NOMO-1 (cell line): ENCODE measurements around the gene PBXIP1.

ENCODE experiments used
- DNase-seq, 2 experiments: peaks; one replicate each; lab custom pipeline; 2025; ENCODE audit not compliant: unreplicated experiment in 2 of 2; lab: John Stamatoyannopoulos, UW

PBXIP1 gene

DNA sequence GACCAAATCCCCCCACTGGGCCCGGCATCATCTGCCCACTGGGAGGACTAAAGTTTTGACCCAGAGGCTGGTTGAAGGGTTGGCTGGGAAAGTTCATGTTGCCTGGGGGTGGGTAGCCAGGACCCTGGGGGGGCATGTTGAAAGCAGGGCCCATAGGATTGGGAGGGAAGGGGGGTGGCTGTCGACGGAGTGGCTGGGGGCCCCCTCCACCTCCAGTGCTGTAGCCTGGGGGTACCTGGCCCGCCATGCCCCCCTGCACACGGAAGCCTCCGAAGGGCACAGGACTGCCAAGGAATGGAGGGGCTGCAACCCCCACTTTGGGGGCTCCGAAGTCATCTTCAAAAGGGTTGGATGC, 3.5 kb upstream of the PBXIP1 start:
- DNase-seq = no peak

DNA sequence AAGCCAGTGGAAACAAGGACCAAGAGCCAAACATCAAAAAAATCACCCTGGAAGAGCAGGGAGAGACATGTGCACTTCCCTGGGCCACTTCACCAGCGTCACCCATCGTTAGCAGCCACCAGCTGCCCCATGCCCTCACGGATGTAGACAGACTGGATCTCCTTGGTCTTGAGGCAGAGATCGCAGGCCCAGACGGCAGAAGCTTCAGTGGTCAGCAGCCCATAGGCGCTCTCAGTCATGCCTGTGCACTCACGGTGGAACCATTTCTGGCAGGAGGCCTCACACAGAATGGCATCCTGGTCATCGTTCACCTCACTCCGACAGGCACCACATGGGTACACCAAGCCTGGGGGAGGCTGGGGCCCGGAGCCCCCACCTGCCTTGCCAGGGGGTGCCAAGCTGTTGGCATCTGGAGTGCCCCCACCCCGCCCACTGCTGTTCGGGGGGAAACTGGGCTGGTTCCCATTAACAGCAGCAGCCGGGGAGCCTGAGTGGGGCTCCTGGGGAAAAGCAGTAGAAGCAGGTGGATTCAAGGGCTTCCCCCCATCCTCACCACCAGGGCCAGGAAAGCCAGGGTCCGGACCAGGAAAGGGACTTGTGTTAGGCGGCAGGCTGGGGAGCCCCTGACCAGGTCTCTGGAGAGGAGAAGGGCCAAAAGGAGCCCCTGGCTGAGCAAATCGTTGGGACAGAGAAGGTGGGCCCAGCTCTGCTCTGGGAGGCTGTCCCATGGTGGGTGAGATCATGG, 3.0 kb upstream of the PBXIP1 start:
- no peak for DNase-seq

DNA sequence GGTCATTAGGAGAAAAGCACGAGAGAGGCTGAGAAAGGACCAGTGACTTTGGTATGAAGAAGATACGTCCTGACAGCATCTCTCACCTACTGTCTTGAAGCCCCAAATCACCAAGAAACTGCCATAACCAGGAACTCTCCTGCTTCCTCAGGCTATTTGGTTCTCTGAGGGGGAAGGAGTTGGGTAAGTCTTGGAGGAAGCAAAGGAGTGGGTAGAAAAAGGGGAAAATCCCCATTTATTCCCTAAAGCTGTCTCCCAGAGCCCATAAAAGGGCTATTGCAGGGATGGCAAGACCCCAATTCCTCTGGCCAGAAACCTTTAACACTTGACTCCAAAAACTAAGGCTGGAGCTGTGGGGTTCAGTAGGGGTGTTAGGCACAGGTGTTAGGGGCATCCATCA, 2.1 kb upstream of the PBXIP1 start:
- DNase-seq = no peak

DNA sequence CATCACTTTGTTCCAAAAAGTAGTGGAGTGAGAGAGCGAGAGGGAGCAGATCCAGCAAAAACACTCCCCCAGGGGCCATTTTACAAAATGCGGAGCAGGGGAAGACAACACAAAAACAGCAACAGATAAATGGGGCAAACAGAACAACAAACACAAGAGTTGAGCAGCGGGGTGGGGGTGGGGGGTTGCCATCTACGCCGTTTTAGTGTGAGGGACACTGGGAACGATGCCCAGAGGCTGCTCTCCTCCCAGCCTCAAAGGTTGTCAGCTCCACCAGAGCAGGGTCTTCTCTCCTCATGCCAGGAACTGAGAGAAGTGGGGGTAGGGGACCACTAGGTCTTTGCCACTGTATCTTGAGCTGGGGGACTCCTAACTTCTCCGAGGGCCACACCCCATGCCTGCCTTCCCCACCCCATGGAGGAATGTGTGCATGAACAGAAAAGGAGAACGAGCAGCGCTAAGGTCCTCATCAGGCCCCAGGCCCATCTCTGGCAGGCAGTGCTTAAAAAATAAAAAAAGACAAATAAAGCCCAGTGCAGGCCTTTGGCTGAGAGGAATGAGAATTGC, 1.3 kb upstream of the PBXIP1 start:
- DNase-seq = no peak

DNA sequence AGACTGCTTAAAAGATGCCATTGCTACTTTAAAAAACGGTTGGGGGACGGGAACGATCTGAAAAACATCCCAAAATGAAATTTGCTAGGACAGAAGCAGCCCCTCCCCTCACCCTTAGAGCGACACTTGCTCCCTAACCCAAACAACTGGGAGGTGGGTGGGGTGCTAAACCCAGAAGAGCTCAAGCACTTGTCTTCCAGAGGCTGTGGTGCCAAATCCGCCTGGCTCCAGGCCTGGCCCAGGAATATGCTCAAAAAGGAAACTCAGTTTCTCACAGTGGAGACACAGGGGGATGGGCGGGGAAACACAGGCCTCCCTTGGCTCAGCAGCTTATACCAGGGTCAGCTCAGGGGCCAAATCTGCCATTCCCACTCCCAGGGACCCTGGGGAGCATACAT, 644 bp upstream of the PBXIP1 start:
- DNase-seq = no peak

DNA sequence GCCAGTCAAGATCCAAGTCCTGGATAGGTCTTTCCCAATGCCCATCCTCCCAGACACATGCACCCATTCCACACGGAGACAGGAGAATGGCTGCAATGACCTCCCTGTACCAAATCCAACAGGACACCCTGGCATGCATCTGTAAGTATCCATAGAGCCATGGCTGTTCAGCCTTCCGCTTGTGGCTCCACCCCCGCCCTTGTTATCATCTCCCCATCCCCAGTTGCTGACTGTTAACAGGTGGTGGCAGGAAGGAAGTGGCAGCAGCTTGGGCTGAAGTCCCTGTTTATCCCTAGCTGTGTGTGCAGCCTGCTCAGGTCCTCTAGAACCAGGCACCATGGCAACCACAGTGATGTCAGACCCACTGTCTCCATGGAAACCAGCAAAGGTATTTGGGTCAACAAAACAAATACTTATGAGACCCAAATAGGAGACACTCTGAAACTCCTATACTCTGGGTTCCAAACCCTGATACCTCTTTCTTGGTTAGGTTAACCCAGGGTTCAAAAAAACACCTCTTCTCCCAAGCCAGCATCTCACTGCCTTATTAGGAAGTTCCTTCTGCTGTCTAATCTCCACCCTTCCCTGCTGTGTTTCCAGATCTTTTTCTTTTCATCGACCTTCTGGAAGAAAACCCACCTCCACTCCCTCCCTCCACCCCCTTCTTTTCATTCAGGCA, 721 bp downstream of the PBXIP1 start:
- peak in 1 of 2 experiments; percentile 10 for DNase-seq

DNA sequence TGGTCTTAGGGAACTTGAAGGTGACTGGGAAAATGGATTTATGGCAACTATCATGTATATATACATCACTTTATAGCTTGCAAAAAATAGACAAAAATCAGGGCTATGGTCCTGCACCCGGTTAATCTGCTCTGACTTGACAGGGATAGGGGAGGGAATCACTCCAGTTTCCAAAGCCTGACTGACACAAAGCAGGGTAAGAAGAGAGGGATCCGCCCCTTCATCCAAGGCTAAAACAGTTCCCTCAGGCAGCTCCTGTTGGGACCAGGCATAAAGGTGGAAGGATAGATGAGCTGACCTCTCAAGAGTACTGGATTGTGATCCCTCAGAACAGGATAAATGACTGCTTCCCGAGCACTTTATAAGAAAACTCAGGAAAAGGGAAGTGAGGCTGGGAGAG, 1.4 kb downstream of the PBXIP1 start:
- no peak for DNase-seq

DNA sequence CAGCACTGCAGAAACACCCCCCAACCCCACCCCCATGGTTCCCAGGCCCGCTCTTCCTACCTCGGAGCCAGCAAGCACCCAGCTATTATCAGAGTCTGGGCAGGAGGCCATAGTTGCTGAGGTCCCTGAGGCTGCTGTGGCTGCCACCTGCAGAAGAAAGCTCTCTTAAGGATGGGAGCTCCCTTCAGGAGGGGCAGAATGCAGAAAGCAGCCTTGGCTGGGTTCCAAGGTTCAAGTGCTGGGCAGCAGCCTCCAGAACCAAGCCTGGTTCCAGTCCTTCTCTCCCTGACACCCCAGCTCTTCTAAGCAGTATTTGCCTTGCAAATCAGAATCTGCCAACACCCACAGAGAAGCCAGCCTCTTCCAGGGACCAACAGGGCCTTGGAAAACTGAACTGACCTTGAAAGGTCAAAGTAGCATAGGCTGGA, 2.3 kb downstream of the PBXIP1 start:
- no peak for DNase-seq

DNA sequence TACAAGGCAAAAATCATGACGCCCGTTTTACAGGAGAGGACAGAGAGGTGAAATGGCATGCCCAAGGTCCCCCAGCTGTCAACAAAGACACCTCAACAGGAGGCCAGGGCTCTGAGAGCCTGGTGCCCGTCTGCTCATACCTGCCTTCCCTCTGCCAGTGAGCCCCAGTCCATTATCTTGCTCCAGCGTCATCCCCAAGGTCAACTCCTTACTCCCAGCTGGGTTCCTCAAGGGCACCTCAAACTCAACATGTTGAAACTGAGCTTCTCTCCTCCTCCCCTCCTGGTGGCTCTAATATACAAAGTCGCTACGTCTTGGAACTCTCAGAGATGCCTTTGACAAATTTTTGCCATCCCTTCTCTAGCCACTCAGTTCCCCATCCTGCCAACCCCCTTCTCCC, 3.2 kb downstream of the PBXIP1 start:
- DNase-seq = no peak

DNA sequence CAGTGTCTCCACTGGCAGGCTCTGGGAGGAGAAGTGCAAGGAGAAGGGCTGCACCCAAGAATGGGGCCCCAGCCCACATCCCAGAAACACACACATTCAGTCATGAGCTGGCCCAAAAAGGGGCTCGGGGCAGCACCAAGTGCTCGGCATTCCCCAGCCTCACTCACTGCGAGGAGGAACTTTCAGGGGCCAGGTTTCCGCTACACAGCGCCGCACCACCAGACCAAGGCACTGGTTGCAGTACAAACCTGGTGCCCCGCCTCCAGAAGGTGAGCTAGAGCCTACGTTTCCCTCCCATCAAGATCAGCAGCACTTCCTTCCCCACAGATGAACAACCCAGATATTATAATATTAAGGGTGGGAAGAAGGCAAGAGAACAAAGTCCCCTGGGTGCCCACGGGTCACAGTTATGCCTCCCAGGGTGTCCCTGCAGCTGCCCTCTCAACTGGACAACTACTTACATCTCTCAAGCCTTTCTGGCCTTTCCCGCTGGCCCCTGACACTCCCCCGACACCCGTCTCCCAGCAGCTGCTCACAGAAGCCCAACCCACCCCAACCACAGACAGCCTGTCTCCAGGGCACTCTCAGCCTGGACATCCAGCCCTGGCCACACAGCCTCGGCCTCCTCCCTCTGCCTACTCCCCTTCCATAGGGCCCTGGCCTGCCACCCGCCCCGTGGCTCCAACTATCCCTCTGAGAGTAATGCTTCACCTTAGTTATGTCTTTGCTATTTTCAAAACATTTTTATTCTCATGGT, 3.8 kb downstream of the PBXIP1 start:
- DNase-seq = no peak

DNA sequence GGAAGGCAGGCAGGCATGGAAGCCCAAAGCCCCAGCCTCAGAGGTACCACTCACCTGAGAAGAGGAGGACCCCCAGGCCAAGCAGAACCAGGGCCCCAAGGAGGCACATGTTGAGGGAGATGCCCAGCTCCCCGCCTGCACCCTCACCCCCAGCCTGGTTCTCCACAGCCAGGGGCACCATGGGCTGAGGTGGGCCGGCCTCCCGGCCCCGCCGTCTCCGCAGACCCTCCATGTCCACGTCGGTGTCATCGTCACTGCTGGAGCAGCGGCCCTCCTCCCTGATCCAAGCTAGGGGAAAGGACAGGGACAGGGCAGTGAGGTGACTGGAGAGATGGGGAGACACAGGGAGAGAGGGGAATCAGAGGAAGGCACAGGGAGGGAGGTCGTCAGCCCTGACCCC, 7.8 kb downstream of the PBXIP1 start:
- DNase-seq = no peak

DNA sequence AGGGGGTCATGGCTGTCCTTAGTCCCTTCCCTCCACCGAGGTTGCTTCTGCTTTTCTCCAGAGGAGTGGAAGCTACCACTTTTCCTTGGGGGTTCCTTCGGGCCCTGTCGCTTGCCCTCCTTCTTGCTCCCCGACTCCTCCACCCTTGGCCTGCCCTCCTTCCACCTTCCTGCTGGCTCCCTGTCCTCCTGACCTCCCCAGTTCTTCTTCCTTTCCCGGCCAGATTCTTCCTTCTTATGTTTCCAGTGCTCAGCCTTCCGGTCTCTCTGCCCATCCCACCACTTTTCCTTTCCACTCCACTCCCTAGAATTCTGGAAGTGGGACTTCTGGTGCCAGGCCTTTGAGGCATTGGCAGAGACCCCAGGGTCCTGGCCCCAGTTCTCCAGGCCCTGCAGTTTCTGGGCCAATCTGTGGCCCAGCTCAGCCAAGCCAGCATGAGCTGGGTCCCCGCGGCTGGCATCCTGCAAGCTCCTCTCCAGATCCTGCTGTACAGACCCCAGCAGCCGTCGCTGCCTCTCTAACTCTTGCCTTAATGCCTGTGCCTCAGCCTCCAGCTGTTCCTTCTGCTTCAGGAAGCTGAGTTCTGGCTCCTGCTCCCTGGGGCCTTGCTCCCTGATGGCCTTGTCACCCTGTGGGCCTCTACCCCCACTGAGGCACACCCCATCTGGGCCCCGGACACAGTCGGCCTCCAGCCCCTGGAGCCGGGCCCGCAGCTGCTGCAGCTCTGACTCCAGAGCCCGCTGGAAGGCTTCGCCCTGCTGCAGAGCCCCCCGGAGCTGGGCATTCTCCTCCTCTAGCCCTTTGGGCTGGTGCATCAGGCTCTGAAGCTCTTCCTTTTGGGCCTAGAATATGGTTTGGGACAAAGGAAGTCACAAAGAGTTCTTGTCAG, 9.7 kb downstream of the PBXIP1 start:
- no peak for DNase-seq

DNA sequence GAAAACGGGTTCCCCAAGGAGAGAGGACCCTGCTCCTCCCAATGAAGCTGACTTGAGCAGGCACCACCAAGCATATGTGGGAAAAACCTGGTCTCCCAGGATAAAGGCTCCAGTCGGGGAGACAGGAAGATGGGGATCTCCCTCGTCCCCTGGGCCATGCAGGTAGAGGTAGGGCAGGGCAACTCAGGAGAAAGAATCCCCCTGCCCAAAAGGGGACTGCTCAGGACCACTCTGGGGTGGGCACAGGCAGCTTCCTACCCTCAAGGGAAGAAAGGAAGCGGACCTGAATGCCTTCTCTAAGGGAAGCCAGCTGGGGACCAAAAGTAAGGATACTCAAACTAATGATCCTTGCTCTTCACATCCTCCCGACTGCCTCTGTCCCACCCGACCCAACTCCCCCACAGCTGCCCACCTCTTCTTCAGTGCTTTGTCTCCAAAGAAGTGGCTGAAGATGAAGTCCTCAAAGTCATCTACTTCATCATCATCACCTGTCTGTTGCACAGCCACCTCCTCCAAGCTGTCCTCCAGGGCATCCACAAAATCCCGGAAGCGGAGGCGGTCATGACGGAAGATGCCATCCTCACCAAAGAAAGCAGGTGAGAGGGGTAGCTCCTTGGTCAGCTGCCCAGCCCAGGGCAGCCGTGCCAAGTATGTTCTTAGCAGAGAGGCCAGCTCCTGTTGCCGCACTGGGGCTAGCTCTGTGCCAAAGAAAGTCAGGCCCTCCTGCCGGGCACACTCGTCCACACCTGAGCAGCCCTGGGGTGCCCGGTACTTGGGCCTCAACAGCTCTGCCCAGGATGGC, 10.5 kb downstream of the PBXIP1 start:
- DNase-seq = no peak

DNA sequence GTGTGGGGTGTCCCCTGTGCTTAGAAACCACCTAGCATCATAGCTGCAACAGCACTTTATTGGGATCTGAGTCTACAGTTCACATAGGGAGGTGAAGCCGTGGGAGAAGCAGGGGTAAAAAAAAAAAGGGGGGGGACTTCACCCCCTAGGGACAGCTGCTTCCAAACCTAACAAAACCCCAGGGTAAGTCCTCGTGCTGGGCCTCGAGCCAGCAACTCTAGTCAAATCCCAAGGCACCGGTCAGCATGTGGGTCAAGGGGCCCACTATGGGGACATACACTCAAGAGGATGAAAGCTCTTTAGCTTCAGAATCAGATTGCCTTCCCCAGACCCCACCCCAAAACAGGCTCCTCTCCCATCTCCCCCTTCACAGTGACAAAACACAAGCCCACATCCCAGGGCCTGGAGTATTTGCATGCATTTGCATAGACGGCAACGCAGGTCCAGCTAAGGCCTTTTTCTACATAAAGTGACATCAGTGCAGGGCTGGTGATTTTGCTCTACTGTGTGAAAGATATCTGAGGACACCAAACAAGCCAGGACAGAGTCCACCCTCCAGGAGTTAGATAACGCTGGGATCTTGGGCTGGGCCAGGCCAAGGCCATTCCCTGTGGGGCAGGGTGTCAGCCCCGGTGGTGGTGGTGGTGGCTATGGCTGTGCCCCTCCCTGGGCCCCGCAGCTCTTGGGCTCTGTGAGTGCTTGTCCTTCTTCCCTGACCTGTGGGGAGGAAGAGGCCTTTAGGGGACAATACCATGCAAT, 11.3 kb downstream of the PBXIP1 start:
- no peak for DNase-seq

DNA sequence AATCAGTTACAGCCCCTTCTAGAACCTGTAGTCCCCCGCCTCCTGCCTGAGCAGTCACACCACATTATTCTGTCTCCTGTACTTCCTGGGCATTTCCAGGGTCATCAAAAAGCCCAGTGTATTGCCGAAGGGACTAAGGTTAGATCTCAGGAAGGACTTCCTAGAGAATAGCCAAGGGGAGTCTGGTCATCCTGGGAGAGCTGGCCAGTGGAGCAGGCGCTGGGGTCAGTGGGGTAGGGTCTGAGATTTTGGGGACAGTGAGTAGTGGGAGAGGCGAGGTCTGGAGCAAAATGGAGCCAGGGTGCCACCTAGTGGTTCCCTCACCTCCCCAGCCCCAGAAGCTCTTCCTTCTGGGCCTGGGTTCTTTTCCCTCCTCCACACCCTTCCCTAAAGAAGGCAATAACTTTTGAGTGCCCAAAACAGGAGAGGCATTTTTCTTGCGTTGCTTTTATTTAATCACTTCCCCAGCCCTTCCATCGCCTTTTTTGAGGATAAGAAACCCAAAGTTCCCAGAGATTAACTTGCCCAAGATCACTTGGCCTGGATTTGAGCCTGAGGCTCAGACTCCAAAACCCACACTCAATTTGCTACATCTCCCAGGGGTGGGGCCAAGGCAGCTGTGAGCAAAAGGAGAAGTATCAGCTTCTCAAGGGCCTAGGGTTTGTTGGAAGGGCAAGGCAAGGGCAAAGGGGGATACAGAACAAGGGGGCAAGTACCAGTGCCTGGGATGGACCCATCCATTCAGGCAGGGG, 12.1 kb downstream of the PBXIP1 start:
- DNase-seq = peak; percentile 69 to 80

DNA sequence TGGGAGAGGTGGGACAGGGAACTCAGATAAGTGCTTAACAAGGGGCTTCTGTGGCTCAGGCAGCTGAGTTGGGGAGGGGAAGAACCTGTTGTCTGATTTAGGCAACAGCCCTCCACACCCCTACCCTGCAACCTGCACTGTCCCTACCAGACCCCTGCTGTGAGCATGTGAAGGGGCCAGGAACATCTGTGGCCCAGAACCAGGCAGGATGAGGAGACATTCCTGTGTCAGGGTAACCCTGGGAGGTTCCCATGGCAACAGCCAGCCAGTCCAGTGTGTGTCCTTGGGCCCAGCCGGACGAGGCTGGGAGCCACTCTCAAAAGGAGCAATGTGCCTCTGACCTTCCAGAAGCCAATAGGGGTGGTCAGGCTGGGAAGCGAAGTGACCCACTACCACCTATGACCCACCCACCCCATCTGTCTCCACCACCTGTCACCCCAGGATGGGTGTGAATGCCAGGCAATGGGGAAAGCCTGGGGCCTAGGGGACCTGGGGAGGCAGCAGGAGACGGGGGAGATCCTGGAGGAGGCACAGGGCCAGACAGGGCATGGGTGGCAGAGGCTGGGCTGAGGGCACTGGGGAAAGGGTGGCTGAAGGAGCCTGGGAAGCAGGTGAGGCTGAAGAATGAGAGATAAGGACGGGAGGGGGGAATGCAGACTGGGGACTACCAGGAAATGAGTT, 14.4 kb downstream of the PBXIP1 start:
- no peak for DNase-seq

DNA sequence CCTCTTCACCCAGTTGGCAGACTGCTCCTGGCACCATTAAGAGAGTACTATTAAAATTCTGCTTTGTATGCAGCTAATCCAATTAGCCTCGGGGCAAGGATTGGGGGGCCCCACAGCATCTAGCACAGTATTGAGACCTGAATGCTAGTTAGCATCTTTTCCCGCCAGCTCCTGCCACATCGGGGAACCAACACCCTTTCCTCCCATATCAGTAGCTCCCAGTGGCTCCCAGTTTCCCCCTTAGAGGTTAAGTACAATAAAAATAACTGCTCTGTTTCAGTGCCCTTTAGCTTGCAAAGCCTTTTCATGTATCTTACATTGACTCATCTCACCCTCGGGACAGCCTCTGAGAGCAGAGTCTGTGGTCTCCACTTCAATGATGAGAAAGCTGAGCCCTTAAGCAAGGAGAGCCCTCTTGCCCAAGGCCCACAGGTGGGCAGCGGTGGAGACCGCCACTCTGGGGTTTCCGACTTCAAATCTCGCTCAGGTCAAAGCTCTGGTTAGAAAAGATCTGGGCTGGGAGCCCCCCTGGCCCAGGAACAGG, 15.2 kb downstream of the PBXIP1 start:
- no peak for DNase-seq

DNA sequence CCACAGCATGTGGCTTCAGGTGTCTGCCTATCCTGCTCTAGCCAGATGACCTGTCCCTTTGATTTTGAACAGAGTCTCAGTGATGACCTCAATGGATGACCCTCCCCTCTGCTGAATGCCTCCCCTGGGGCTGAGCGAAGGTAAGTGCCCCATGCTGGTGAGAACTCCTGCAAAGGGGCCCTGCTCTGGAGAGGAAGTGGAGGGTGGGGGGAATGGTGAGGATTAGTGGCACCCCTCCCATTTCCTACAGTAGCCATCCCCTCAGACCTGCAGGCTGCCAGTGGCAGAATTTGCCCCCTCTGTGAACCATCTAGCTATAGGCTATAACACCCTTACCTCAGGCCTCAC, 15.7 kb downstream of the PBXIP1 start:
- no peak for DNase-seq
